IPS-15b (cell line): ENCODE data around the gene MMP28.

Experiments used
- H3K27me3 ChIP-seq: one replicate; pipeline ENCODE4 v1.6.1; 2013; ENCODE audit warnings: low read length; ENCODE audit not compliant: control insufficient read depth, insufficient read depth
- H3K36me3 ChIP-seq: one replicate; pipeline ENCODE4 v1.6.1; 2013; ENCODE audit warnings: low read length; ENCODE audit not compliant: control insufficient read depth, insufficient read depth
- H3K4me1 ChIP-seq: one replicate; pipeline ENCODE4 v1.6.1; 2013; ENCODE audit warnings: mild to moderate bottlenecking, low read length; ENCODE audit not compliant: control insufficient read depth, insufficient read depth
- H3K4me3 ChIP-seq: one replicate; pipeline ENCODE4 v1.5.1; 2013; ENCODE audit warnings: low read depth, low read length
- H3K9ac ChIP-seq: one replicate; pipeline ENCODE4 v1.6.1; 2013; ENCODE audit warnings: low read depth, mild to moderate bottlenecking, low read length
- H3K9me3 ChIP-seq: one replicate; pipeline ENCODE4 v1.6.1; 2013; ENCODE audit warnings: mild to moderate bottlenecking, low read length; ENCODE audit not compliant: control insufficient read depth, insufficient read depth

The MMP28 gene

GRCh38 chr17:35795007-35795870 lies at the start of gene MMP28:
MMP28 (minus strand) TSS chr17:35795641; CDS start chr17:35795377, 264 bp downstream.
- no peaks in the 10 kb centered on the region for H3K9me3 ChIP-seq
- H3K4me1 ChIP-seq: no peaks in the 10 kb centered on the region
- peak within 1 kb of the TSS; percentile 70 for H3K4me3 ChIP-seq
- H3K36me3 ChIP-seq: no peaks in the 10 kb centered on the region
- no peak within 1 kb of the TSS for H3K9ac ChIP-seq
- peaks cover 72% of the 10 kb centered on the region for H3K27me3 ChIP-seq

- Histone ChIP-seq H3K9me3 (no peaks in the 10 kb centered on the region), H3K36me3 (peaks cover 24% of the 10 kb centered on the region), H3K4me1 (no peaks in the 10 kb centered on the region), H3K27me3 (no peaks in the 10 kb centered on the region), H3K9ac (no peak overlapping the region), H3K4me3 (no peak overlapping the region)
These were observed 49.1 kb upstream of the MMP28 start for GRCh38 chr17:35844547-35844946.

GRCh38 chr17:35843698-35844097 lies 48.3 kb upstream of the MMP28 start:
- H3K9ac ChIP-seq: no peak overlapping the region
- no peaks in the 10 kb centered on the region for H3K9me3 ChIP-seq
- no peak overlapping the region for H3K4me3 ChIP-seq
- peaks cover 29% of the 10 kb centered on the region for H3K36me3 ChIP-seq
- H3K4me1 ChIP-seq: no peaks in the 10 kb centered on the region
- no peaks in the 10 kb centered on the region for H3K27me3 ChIP-seq

- Histone ChIP-seq H3K9me3 (no peaks in the 10 kb centered on the region), H3K4me1 (no peaks in the 10 kb centered on the region), H3K36me3 (peaks cover 41% of the 10 kb centered on the region), H3K4me3 (no peak overlapping the region), H3K9ac (no peak overlapping the region), H3K27me3 (no peaks in the 10 kb centered on the region)
These were observed 46.8 kb upstream of the MMP28 start for GRCh38 chr17:35842239-35842638.

- Histone ChIP-seq H3K36me3 (peaks cover 48% of the 10 kb centered on the region), H3K4me1 (no peaks in the 10 kb centered on the region), H3K9ac (no peak overlapping the region), H3K9me3 (no peaks in the 10 kb centered on the region), H3K27me3 (no peaks in the 10 kb centered on the region), H3K4me3 (no peak overlapping the region)
These were observed 46.1 kb upstream of the MMP28 start for GRCh38 chr17:35841505-35841904.

GRCh38 chr17:35841101-35841500 lies 45.7 kb upstream of the MMP28 start:
- Histone ChIP-seq H3K27me3 (no peaks in the 10 kb centered on the region), H3K36me3 (peaks cover 52% of the 10 kb centered on the region), H3K9ac (no peak overlapping the region), H3K9me3 (no peaks in the 10 kb centered on the region), H3K4me3 (no peak overlapping the region), H3K4me1 (no peaks in the 10 kb centered on the region)

GRCh38 chr17:35825206-35825605 lies 29.8 kb upstream of the MMP28 start:
- H3K4me3 ChIP-seq: no peak overlapping the region
- no peaks in the 10 kb centered on the region for H3K27me3 ChIP-seq
- no peak overlapping the region for H3K9ac ChIP-seq
- H3K36me3 ChIP-seq: peaks cover 7% of the 10 kb centered on the region
- no peaks in the 10 kb centered on the region for H3K4me1 ChIP-seq
- no peaks in the 10 kb centered on the region for H3K9me3 ChIP-seq

GRCh38 chr17:35821308-35821707 lies 25.9 kb upstream of the MMP28 start:
- no peaks in the 10 kb centered on the region for H3K4me1 ChIP-seq
- no peaks in the 10 kb centered on the region for H3K27me3 ChIP-seq
- peaks cover 18% of the 10 kb centered on the region for H3K36me3 ChIP-seq

GRCh38 chr17:35819455-35819854 lies 24.0 kb upstream of the MMP28 start:
- H3K9me3 ChIP-seq: no peaks in the 10 kb centered on the region
- H3K9ac ChIP-seq: no peak overlapping the region
- H3K4me3 ChIP-seq: no peak overlapping the region
- H3K36me3 ChIP-seq: peaks cover 15% of the 10 kb centered on the region
- no peaks in the 10 kb centered on the region for H3K27me3 ChIP-seq
- H3K4me1 ChIP-seq: no peaks in the 10 kb centered on the region

More at GRCh38 chr17:35821308-35821707, 25.9 kb upstream of the MMP28 start:
- Histone ChIP-seq H3K9me3 (no peaks in the 10 kb centered on the region), H3K9ac (no peak overlapping the region), H3K4me3 (no peak overlapping the region)

- no peaks in the 10 kb centered on the region for H3K27me3 ChIP-seq
- peaks cover 11% of the 10 kb centered on the region for H3K36me3 ChIP-seq
- H3K4me1 ChIP-seq: no peaks in the 10 kb centered on the region
- no peak overlapping the region for H3K4me3 ChIP-seq
- no peak overlapping the region for H3K9ac ChIP-seq
- no peaks in the 10 kb centered on the region for H3K9me3 ChIP-seq
These were observed 21.8 kb upstream of the MMP28 start for GRCh38 chr17:35817196-35817595.

GRCh38 chr17:35816723-35817122 lies 21.3 kb upstream of the MMP28 start:
- no peaks in the 10 kb centered on the region for H3K9me3 ChIP-seq
- H3K36me3 ChIP-seq: peaks cover 11% of the 10 kb centered on the region
- no peaks in the 10 kb centered on the region for H3K27me3 ChIP-seq
- no peaks in the 10 kb centered on the region for H3K4me1 ChIP-seq
- no peak overlapping the region for H3K9ac ChIP-seq
- no peak overlapping the region for H3K4me3 ChIP-seq

GRCh38 chr17:35812456-35812855 lies 17.0 kb upstream of the MMP28 start:
- Histone ChIP-seq H3K4me3 (no peak overlapping the region), H3K9ac (no peak overlapping the region), H3K4me1 (no peaks in the 10 kb centered on the region), H3K27me3 (no peaks in the 10 kb centered on the region), H3K9me3 (no peaks in the 10 kb centered on the region), H3K36me3 (no peaks in the 10 kb centered on the region)
